Muscle of arm (tissue), 14 donors: Measurements from ENCODE around the gene TMEM9. TPM values are rescaled to one million over a fixed set of nuclear protein-coding genes. Genes with fewer than 3 reads are reported as not detected.

Source experiments
- DNase-seq: peaks from one replicate; pipeline ENCODE4 v3.0.0-alpha.2; 2013
- long read RNA-seq, 11 donors: transcript quantifications; one replicate each; lab custom pipeline, GENCODE V29; 2026
- polyA plus RNA-seq, 12 donors: library from polyadenylated mRNA; unstranded; fragments of 120-200 nt; gene quantifications; one replicate each; pipeline ENCODE4 v1.2.1, GENCODE V29; 2013; ENCODE audit not compliant: insufficient read length in 12 of 12

The TMEM9 gene
- 100 to 1,000 TPM in 1 of 12 donors, 10 to 100 TPM in 10, not detected in 1; 43.1 to 101 (median 54.1) TPM for polyA plus RNA-seq
- long read RNA-seq, donor 1, transcript TMEM9-201 (5 exons, 1,959 nt) = minor isoform, 5 of 42 reads
- long read RNA-seq, donor 1, transcript TMEM9-204 (6 exons, 1,529 nt) = major isoform, 27 of 42 reads
- long read RNA-seq, donor 1, partial matches to known transcripts = 0 of 42 reads
- long read RNA-seq, donor 1, other reads (novel, unspliced or antisense) = 0 of 42 reads
- long read RNA-seq, donor 2, transcript TMEM9-201 (5 exons, 1,959 nt) = minor isoform, 10 of 40 reads
- long read RNA-seq, donor 2, transcript TMEM9-204 (6 exons, 1,529 nt) = major isoform, 24 of 40 reads
- long read RNA-seq, donor 2, partial matches to known transcripts = 0 of 40 reads
- long read RNA-seq, donor 2, other reads (novel, unspliced or antisense) = 0 of 40 reads
- long read RNA-seq, donor 3, transcript TMEM9-204 (6 exons, 1,529 nt) = major isoform, 13 of 20 reads
- long read RNA-seq, donor 3, transcript TMEM9-201 (5 exons, 1,959 nt) = minor isoform, 5 of 20 reads
- long read RNA-seq, donor 3, partial matches to known transcripts = 0 of 20 reads
- long read RNA-seq, donor 3, other reads (novel, unspliced or antisense) = 0 of 20 reads
- long read RNA-seq, donor 4, transcript TMEM9-201 (5 exons, 1,959 nt) = minor isoform, 6 of 16 reads
- long read RNA-seq, donor 4, transcript TMEM9-204 (6 exons, 1,529 nt) = major isoform, 7 of 16 reads
- long read RNA-seq, donor 4, partial matches to known transcripts = 0 of 16 reads
- long read RNA-seq, donor 4, other reads (novel, unspliced or antisense) = 0 of 16 reads
- long read RNA-seq, donor 5, transcript TMEM9-201 (5 exons, 1,959 nt) = minor isoform, 14 of 63 reads
- long read RNA-seq, donor 5, transcript TMEM9-204 (6 exons, 1,529 nt) = major isoform, 39 of 63 reads
- long read RNA-seq, donor 5, partial matches to known transcripts = 0 of 63 reads
- long read RNA-seq, donor 5, other reads (novel, unspliced or antisense) = 0 of 63 reads
- long read RNA-seq, donor 6, transcript TMEM9-204 (6 exons, 1,529 nt) = major isoform, 20 of 26 reads
- long read RNA-seq, donor 6, partial matches to known transcripts = 0 of 26 reads
- long read RNA-seq, donor 6, other reads (novel, unspliced or antisense) = 0 of 26 reads
- long read RNA-seq, donor 7, transcript TMEM9-201 (5 exons, 1,959 nt) = minor isoform, 5 of 13 reads
- long read RNA-seq, donor 7, transcript TMEM9-204 (6 exons, 1,529 nt) = major isoform, 7 of 13 reads
- long read RNA-seq, donor 7, partial matches to known transcripts = 0 of 13 reads
- long read RNA-seq, donor 7, other reads (novel, unspliced or antisense) = 0 of 13 reads
- long read RNA-seq, donor 8, transcript TMEM9-204 (6 exons, 1,529 nt) = major isoform, 22 of 31 reads
- long read RNA-seq, donor 8, transcript TMEM9-201 (5 exons, 1,959 nt) = minor isoform, 7 of 31 reads
- long read RNA-seq, donor 8, partial matches to known transcripts = 0 of 31 reads
- long read RNA-seq, donor 8, other reads (novel, unspliced or antisense) = 0 of 31 reads
- long read RNA-seq, donor 9, transcript TMEM9-204 (6 exons, 1,529 nt) = major isoform, 15 of 24 reads
- long read RNA-seq, donor 9, partial matches to known transcripts = 0 of 24 reads
- long read RNA-seq, donor 9, other reads (novel, unspliced or antisense) = 0 of 24 reads
- long read RNA-seq, donor 10, transcript TMEM9-204 (6 exons, 1,529 nt) = major isoform, 16 of 27 reads
- long read RNA-seq, donor 10, transcript TMEM9-201 (5 exons, 1,959 nt) = minor isoform, 7 of 27 reads
- long read RNA-seq, donor 10, partial matches to known transcripts = 0 of 27 reads
- long read RNA-seq, donor 10, other reads (novel, unspliced or antisense) = 0 of 27 reads
- long read RNA-seq, donor 11, transcript TMEM9-201 (5 exons, 1,959 nt) = minor isoform, 8 of 41 reads
- long read RNA-seq, donor 11, transcript TMEM9-204 (6 exons, 1,529 nt) = major isoform, 23 of 41 reads
- long read RNA-seq, donor 11, partial matches to known transcripts = 0 of 41 reads
- long read RNA-seq, donor 11, other reads (novel, unspliced or antisense) = 5 of 41 reads

DNA sequence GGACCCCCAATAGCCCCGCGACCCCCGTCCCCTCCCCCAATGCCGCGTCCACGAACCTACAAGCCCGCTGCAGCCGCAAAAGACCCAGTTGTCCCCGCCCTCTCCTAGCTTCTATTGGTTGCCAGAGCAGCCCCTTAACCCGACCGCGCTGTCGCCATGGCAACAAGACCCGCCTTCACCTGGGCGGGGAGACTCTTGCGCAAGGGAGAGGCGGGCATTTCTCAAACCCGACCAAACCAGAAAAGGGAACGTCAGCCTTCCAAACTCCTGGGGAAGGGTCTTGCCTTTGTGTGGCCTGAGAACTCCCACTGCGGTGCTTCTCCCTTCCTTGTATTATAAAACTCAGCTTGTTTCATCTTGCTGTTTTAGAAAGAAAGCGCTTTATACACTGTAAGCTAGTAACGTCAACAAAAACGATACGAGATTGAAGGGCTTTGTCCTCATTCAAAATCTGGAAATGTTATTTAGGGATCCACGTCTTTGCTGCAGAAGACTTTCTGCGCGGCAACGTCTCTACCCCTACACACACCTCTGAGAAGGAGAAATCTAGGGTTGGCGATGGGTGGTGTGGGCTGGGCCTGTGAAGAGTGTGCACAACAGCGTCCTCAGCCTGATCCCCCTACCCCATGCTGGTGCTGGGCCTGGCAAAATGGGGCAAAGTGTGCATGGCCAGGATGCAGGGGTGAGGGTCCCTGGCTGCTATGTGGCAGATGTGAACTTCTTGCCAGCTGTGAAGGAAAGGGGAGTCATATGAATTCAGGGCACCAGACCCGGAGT is at the start of gene TMEM9:
TSS of gene TMEM9 (minus strand) at position 86 of the 777 bp plus-strand sequence. CDS start 551 bp downstream, outside the sequence.
- DNase-seq = peak; percentile 99

DNA sequence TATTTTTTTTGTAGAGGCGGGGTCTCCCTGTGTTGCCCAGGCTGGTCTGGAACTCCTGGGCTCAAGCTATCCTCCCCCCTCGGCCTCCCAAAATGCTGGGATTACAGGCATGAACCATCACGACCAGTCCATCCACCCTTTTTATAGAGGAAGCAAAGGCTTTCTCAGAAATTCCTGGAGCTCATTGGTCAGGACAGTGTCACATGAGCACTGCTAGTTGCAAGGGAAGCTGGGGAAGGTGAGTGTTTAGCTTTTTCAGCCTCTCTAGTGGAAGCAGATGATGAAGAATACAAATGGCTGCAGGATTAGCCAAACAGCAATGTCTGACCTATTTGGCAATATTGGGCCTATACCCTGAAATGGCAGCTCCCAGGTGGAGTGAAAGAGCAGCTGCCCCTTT is 44.3 kb upstream of the TMEM9 start:
- DNase-seq = no peak

GRCh38 chr1:201194046-201194445 is 39.8 kb upstream of the TMEM9 start:
- no peak for DNase-seq

- peak; percentile 44 for DNase-seq
Observed at GRCh38 chr1:201192261-201192788, 38.1 kb upstream of the TMEM9 start.

DNA sequence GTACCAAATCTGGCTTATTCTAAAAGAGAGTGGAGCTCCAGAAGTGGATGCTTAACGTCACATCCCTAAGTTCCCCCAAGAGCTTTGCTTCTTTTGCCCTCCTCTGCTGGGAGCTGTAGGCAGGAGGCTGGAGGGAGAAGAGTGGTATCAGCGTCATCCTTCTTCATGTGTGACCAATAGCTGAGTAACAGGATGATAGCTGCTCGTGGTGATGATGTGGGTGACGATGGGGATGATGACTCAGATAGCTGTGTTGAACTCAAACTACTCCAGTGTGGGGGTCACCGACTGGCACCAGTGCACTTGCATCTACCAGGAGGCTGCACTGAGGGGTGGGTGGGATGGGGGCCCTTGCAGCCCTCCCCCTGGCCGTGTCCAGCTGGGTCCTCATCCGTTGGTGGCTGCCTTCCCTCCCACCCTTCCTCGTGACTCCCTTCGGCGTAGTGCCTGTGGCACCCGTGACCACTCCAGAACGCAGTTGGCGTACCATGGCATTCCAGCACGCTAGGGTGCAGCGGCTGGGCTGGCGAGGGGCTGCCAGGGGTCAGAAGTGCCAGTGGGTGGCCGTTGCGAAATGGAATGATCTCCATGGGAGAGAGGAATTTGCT is 37.5 kb upstream of the TMEM9 start:
- DNase-seq = no peak

GRCh38 chr1:201190624-201191051 is 36.4 kb upstream of the TMEM9 start, which contains the start of gene IGFN1:
Gene IGFN1, plus strand, starts transcription at chr1:201190824. Its CDS starts 2,470 bp downstream, at chr1:201193294.
- DNase-seq = no peak

GRCh38 chr1:201190005-201190404 is 35.7 kb upstream of the TMEM9 start:
- no peak for DNase-seq

DNA sequence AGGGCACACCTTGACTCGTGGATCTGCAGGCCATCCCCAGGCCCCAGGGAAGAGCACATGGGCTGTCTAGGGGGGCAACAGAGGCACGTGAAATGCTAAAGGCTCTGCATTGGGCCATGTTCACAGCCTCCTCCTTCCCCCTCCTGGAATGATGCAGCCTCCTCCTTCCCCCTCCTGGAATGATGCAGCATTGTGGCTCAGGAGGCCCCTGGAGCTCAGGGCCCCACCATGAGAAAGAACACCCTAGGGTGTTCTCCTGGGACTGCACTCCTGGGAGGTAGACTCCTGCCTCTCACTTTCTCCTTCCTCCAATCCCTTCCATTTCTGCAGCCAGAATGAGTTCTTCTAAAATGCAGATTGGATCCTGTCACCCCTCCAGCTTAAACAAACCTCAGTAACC is 34.8 kb upstream of the TMEM9 start:
- no peak for DNase-seq

GRCh38 chr1:201186192-201186591 is 31.9 kb upstream of the TMEM9 start:
- no peak for DNase-seq

DNA sequence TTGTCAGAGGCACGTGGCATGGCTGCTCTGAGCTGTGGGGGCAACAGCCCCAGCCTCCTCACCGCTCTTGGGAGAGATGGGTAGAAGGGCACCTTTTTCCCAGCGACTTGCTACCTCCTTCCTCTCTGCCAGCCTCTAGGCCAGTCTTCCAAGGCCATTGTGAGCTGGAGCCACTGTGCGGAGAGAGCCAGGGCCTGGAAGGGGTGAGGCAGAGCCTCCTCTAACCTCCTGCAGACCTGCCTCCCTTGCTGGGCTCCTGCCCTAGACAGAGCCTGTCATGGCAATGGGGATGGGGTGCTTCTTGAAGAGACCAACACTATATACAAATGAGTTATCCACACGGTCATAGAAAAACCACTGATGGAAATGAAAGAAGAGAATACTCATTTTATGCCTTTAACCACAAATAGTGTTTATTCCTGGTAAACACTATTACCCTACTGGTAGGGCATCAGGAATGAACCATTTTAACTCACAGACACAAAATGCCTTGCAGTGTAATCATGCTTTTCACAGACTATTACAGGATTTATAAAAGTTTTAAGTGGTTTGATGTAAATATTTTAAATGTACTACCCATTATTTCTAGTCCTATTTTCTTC is 31.4 kb upstream of the TMEM9 start:
- DNase-seq = no peak

GRCh38 chr1:201185123-201185453 is 30.8 kb upstream of the TMEM9 start:
- no peak for DNase-seq

- DNase-seq = no peak
Observed at GRCh38 chr1:201184307-201185122, 30.2 kb upstream of the TMEM9 start.

DNA sequence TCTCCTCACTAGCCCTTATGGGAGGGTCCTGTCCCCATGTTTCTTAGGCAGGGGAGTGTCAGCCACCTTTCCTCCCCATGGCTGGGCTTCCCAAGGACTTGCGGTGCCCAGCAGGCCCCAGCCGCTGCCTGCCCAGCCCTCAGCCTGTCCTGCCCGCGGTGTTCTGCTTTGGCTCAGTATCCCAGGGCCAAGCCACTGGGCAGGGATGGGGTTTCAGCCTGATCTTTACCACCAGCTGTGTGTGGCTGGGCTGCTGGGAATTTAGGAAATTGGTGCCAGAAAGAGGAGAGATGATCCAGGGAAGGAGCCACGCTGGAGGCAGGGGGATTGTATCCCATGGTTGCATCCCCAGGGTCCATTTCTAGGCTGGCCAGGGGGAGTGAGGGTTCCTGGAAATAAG is 29.5 kb upstream of the TMEM9 start:
- DNase-seq = no peak

GRCh38 chr1:201183209-201183608 is 28.9 kb upstream of the TMEM9 start:
- DNase-seq = no peak

DNA sequence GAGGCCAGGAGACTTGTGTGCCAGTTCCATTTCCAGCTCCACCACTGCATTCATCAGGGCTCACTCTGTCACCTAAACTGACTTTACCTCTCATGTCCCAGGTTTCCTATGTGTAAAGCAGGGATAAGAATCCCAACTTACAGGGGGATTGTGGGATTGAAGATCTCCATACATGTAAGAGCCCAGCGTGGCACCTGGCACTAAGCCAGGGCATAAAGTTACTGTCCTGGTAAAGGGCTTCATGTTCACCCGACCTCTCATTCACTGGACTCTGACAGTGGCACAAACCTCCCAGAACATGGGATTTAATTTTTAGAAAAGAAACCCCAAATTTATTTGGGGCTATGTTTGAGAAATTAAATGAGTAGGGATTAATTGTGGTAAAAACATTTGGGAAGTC is 27.5 kb upstream of the TMEM9 start:
- DNase-seq = no peak

GRCh38 chr1:201181323-201181722 is 27.0 kb upstream of the TMEM9 start:
- no peak for DNase-seq

- no peak for DNase-seq
Observed at GRCh38 chr1:201180901-201181300, 26.6 kb upstream of the TMEM9 start.
